Measurements from ENCODE around the gene TNKS1BP1. TPM values are rescaled to one million over a fixed set of nuclear protein-coding genes. Genes with fewer than 3 reads are reported as not detected.
A peak's percentile ranks its signal among the peaks of the same experiment; 100 is the strongest.

The TNKS1BP1 gene
- total RNA-seq, 1 experiment from 2014 or later = 127 TPM

DNA sequence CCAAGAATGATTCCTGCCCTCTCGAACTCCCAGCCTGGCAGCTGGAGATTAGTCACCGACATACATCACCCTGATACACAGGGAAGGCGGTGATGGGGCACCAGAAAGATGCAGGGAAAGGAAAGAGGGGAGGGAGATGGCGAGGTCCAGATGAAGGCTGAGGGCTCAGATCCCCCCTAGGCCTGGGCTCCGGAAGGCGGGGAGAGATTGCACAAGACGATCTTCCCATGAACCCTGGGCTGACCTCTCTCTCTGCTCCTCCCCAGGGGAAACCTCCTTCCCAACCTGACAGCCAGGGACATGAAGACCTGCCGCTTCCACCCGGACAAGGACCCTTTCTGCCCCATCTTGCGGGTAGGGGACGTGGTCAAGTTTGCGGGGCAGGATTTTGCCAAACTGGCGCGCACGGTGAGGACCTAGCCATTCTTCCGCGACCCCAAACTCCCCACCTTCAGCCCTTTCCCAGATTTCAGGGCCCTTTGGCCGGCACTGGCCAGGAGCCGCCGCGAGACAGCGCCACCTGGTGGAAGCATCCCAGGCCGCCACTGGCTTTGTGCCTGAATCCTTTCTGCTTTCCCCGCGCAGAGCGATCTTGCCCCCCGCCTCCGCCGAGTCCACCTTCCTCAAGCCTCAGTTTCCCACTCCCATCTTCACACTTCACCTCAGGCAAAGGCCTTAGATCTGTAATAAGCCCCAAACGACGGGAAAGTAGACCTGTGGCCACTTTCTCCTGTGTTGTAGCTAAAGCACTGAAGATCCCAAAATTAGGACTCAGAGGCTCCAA is 24.9 kb upstream of the TNKS1BP1 start (continued):
- TF ChIP-seq, protein P1, sequence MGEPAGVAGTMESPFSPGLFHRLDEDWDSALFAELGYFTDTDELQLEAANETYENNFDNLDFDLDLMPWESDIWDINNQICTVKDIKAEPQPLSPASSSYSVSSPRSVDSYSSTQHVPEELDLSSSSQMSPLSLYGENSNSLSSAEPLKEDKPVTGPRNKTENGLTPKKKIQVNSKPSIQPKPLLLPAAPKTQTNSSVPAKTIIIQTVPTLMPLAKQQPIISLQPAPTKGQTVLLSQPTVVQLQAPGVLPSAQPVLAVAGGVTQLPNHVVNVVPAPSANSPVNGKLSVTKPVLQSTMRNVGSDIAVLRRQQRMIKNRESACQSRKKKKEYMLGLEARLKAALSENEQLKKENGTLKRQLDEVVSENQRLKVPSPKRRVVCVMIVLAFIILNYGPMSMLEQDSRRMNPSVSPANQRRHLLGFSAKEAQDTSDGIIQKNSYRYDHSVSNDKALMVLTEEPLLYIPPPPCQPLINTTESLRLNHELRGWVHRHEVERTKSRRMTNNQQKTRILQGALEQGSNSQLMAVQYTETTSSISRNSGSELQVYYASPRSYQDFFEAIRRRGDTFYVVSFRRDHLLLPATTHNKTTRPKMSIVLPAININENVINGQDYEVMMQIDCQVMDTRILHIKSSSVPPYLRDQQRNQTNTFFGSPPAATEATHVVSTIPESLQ (CRISPR knock-in tag; IDR thresholded peaks at IDR 0.05) = no peak
- TF ChIP-seq RELA (CRISPR knock-in tag; IDR thresholded peaks at IDR 0.05; ENCODE audit: borderline replicate concordance) (no peak), NFATC4 (CRISPR knock-in tag; IDR thresholded peaks at IDR 0.05) (no peak), SOX15 (CRISPR knock-in tag; IDR thresholded peaks at IDR 0.05) (no peak), CBFB (CRISPR knock-in tag; IDR thresholded peaks at IDR 0.05; ENCODE audit: low read depth) (no peak), ZNF396 (CRISPR knock-in tag; IDR thresholded peaks at IDR 0.05; ENCODE audit: borderline replicate concordance) (no peak)
- TF ChIP-seq, protein P2, sequence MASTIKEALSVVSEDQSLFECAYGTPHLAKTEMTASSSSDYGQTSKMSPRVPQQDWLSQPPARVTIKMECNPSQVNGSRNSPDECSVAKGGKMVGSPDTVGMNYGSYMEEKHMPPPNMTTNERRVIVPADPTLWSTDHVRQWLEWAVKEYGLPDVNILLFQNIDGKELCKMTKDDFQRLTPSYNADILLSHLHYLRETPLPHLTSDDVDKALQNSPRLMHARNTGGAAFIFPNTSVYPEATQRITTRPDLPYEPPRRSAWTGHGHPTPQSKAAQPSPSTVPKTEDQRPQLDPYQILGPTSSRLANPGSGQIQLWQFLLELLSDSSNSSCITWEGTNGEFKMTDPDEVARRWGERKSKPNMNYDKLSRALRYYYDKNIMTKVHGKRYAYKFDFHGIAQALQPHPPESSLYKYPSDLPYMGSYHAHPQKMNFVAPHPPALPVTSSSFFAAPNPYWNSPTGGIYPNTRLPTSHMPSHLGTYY (CRISPR knock-in tag; IDR thresholded peaks at IDR 0.05) = no peak
- TF ChIP-seq, protein P3, sequence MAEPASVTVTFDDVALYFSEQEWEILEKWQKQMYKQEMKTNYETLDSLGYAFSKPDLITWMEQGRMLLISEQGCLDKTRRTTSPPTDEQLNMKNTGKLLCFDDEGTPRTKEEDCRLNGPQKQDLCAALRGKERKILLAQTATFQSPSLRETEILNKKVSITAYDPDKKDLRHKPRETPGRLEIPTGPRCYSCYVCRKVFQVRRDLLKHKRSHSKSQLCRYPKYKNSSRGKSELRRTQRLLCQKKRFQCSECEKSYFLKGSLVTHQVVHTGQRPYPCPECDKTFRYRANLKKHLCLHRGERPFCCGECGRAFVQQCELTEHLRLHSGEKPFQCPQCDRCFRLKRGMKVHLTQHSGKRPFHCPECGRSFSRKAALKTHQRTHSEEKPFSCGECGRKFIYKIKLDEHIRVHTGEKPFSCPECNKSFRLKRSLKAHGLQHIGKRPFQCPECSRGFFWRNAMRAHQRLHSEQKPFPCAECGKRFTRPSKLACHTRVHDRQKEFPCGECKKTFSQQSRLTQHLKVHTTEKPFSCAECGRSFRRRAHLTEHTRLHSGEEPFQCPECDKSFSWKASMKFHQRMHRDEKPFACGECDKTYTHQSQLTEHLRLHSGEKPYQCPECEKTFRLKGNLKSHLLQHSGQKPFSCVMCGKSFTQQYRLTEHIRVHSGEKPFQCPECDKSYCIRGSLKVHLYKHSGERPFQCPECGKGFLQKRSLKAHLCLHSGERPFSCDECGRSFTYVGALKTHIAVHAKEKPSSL (CRISPR knock-in tag; conservative IDR thresholded peaks at IDR 0.05) = no peak
- TF ChIP-seq, protein P4, sequence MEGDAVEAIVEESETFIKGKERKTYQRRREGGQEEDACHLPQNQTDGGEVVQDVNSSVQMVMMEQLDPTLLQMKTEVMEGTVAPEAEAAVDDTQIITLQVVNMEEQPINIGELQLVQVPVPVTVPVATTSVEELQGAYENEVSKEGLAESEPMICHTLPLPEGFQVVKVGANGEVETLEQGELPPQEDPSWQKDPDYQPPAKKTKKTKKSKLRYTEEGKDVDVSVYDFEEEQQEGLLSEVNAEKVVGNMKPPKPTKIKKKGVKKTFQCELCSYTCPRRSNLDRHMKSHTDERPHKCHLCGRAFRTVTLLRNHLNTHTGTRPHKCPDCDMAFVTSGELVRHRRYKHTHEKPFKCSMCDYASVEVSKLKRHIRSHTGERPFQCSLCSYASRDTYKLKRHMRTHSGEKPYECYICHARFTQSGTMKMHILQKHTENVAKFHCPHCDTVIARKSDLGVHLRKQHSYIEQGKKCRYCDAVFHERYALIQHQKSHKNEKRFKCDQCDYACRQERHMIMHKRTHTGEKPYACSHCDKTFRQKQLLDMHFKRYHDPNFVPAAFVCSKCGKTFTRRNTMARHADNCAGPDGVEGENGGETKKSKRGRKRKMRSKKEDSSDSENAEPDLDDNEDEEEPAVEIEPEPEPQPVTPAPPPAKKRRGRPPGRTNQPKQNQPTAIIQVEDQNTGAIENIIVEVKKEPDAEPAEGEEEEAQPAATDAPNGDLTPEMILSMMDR (IDR thresholded peaks at IDR 0.05) = peak; percentile 98
- TF ChIP-seq, protein P5, sequence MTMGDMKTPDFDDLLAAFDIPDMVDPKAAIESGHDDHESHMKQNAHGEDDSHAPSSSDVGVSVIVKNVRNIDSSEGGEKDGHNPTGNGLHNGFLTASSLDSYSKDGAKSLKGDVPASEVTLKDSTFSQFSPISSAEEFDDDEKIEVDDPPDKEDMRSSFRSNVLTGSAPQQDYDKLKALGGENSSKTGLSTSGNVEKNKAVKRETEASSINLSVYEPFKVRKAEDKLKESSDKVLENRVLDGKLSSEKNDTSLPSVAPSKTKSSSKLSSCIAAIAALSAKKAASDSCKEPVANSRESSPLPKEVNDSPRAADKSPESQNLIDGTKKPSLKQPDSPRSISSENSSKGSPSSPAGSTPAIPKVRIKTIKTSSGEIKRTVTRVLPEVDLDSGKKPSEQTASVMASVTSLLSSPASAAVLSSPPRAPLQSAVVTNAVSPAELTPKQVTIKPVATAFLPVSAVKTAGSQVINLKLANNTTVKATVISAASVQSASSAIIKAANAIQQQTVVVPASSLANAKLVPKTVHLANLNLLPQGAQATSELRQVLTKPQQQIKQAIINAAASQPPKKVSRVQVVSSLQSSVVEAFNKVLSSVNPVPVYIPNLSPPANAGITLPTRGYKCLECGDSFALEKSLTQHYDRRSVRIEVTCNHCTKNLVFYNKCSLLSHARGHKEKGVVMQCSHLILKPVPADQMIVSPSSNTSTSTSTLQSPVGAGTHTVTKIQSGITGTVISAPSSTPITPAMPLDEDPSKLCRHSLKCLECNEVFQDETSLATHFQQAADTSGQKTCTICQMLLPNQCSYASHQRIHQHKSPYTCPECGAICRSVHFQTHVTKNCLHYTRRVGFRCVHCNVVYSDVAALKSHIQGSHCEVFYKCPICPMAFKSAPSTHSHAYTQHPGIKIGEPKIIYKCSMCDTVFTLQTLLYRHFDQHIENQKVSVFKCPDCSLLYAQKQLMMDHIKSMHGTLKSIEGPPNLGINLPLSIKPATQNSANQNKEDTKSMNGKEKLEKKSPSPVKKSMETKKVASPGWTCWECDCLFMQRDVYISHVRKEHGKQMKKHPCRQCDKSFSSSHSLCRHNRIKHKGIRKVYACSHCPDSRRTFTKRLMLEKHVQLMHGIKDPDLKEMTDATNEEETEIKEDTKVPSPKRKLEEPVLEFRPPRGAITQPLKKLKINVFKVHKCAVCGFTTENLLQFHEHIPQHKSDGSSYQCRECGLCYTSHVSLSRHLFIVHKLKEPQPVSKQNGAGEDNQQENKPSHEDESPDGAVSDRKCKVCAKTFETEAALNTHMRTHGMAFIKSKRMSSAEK (CRISPR knock-in tag; IDR thresholded peaks at IDR 0.05; ENCODE audit: borderline replicate concordance) = no peak

DNA sequence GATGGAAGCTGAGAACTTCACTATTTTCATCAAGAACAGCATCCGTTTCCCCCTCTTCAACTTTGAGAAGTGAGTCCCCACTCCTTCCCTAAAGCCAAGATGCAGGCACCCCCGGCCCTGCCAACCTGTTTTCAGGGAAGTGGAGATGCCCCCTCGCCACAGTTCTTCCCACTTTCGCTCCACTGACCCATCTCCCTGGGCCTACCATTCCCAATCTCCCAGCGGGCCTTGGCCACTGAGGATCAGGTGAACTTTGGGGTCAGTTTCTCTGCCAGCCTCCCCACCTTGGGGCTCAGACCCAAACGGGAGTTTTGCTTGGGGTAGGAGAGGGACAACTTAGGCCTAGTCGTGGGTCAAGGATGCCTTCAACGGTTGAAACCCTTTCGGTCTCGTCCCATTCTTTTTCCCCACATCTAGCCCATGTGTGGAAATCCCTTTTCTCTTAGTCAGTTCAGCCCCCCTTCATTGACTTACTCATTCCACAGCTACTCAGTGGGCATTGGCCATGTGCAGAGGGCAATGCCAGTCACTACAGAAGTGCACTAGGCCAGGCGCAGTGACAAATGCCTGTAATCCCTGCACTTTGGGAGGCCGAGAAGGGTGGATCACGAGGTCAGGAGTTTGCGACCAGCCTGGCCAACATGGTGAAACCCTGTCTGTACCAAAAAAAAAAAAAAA is 24.0 kb upstream of the TNKS1BP1 start:
- Mint-ChIP-seq H3K36me3 (no peaks in the 10 kb centered on the region), H3K4me3 (no peak overlapping the region)
- CTCF ChIA-PET = interaction anchor here (0.8 to 2.9 kb wide), 9 partner anchors 9 to 179 kb away, joined by 3 to 13 read pairs (median 5); partner anchors contain the start of gene P2RX3

More for the DNA sequence above, 24.0 kb upstream of the TNKS1BP1 start:
- DNase-seq (ENCODE audit: low spot score) = no peak
- peaks cover 26% of the 10 kb centered on the region for H3K4me1 Mint-ChIP-seq
- H3K27me3 Mint-ChIP-seq (ENCODE audit: low read depth) = peaks cover 11% of the 10 kb centered on the region; the same call in 1 of the 2 replicates
- no peak overlapping the region for H3K27ac Mint-ChIP-seq
- TF ChIP-seq, protein P6, sequence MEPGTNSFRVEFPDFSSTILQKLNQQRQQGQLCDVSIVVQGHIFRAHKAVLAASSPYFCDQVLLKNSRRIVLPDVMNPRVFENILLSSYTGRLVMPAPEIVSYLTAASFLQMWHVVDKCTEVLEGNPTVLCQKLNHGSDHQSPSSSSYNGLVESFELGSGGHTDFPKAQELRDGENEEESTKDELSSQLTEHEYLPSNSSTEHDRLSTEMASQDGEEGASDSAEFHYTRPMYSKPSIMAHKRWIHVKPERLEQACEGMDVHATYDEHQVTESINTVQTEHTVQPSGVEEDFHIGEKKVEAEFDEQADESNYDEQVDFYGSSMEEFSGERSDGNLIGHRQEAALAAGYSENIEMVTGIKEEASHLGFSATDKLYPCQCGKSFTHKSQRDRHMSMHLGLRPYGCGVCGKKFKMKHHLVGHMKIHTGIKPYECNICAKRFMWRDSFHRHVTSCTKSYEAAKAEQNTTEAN (CRISPR knock-in tag; IDR thresholded peaks at IDR 0.05) = no peak
- TF ChIP-seq NR3C1 (CRISPR knock-in tag; conservative IDR thresholded peaks at IDR 0.05; ENCODE audit: low read depth) (no peak), NR1H2 (CRISPR knock-in tag; IDR thresholded peaks at IDR 0.05) (no peak), OVOL2 (CRISPR knock-in tag; IDR thresholded peaks at IDR 0.05; ENCODE audit: borderline replicate concordance) (no peak)
- TF ChIP-seq, protein P5 (CRISPR knock-in tag; IDR thresholded peaks at IDR 0.05; ENCODE audit: borderline replicate concordance) = no peak
- POLR2A ChIA-PET = no interaction called here
- peaks cover 6% of the 10 kb centered on the region; the same call in 1 of the 2 replicates for H3K9me3 Mint-ChIP-seq
- ATAC-seq = no peak

Measured in WTC11 (cell line).